Measurements from ENCODE around the gene CBX2. TPM values are rescaled to one million over a fixed set of nuclear protein-coding genes. Genes with fewer than 3 reads are reported as not detected.

CBX2 gene
- total and polyA plus RNA-seq, 2 donors = 3.1 to 7.0 TPM

- 81% methylated on average over 5 of the region's 5 CpGs for WGBS
- Histone ChIP-seq H3K4me3 (ENCODE audit: low read depth, low read length) (no peak overlapping the region), H3K36me3 (ENCODE audit: insufficient read depth) (no peaks in the 10 kb centered on the region), H3K27ac (ENCODE audit: low read depth) (no peak overlapping the region), H3K4me1 (ENCODE audit: insufficient read depth) (no peaks in the 10 kb centered on the region)
- no peak for DNase-seq (ENCODE audit: extremely low spot score)
Observed at GRCh38 chr17:79819085-79819484, 41.1 kb downstream of the CBX2 start.

DNA sequence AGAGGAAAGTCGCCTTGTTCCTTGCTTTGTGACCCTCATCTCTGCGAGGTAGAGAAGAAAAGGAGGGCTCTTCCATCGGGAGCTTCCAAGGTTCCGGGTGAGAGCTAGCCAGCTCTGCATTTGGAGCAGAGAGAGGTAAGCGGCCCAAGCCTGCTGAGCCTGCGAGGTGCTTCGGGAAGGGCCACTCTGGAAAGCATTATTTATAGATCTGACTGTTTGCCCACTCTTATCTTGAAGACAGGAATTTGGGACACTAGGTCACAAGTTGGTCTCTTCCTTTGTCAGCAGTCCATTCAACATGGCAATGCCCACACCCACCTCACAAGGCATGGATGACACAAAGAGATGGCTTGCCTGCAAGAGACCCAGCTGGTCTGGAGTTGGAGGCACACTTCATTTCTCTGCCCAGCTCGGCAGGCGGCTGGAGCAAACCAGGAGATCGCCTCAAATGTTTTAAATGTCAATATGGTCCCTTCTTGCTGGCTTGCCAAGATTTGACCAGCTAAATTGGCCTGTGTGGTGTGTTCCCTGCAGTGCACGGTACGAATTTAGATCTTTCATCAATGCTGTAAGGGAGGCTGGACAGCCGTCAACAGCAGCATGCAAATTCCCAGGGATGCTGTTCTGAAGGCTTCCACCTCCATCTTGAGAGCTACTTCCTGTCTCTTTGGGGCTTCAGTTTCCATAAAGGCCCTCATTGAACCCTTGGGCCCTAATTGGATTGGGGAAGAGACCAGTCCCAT lies 41.8 kb downstream of the CBX2 start:
- 89% methylated on average over 13 of the region's 13 CpGs for WGBS
- Histone ChIP-seq H3K4me3 (ENCODE audit: low read depth, low read length) (no peak overlapping the region), H3K4me1 (ENCODE audit: insufficient read depth) (no peaks in the 10 kb centered on the region), H3K36me3 (ENCODE audit: insufficient read depth) (no peaks in the 10 kb centered on the region), H3K27ac (ENCODE audit: low read depth) (no peak overlapping the region)
- no peak for DNase-seq (ENCODE audit: extremely low spot score)

DNA sequence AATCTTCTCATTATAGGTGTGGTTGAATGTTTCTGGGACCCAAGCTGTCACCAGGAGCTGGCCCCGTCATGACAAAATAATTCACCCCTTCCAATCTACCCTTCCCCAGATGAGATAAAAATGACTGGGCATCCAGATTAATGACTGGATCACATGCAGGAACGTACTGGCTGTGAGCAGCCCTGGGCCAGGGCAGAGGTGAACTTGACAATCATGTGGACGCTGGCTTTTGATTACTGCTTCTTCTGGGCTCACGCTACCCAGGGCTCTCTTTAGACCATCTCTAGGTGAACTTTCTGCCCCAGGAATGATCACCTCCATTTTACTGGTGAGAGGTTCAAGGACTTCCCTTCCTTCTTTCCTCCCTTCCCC lies 43.0 kb downstream of the CBX2 start:
- H3K4me1 ChIP-seq (ENCODE audit: insufficient read depth) = no peaks in the 10 kb centered on the region
- no peak overlapping the region for H3K4me3 ChIP-seq (ENCODE audit: low read depth, low read length)
- H3K36me3 ChIP-seq (ENCODE audit: insufficient read depth) = no peaks in the 10 kb centered on the region
- WGBS = 92% methylated on average over 4 of the region's 4 CpGs
- no peak overlapping the region for H3K27ac ChIP-seq (ENCODE audit: low read depth)
- no peak for DNase-seq (ENCODE audit: extremely low spot score)

DNA sequence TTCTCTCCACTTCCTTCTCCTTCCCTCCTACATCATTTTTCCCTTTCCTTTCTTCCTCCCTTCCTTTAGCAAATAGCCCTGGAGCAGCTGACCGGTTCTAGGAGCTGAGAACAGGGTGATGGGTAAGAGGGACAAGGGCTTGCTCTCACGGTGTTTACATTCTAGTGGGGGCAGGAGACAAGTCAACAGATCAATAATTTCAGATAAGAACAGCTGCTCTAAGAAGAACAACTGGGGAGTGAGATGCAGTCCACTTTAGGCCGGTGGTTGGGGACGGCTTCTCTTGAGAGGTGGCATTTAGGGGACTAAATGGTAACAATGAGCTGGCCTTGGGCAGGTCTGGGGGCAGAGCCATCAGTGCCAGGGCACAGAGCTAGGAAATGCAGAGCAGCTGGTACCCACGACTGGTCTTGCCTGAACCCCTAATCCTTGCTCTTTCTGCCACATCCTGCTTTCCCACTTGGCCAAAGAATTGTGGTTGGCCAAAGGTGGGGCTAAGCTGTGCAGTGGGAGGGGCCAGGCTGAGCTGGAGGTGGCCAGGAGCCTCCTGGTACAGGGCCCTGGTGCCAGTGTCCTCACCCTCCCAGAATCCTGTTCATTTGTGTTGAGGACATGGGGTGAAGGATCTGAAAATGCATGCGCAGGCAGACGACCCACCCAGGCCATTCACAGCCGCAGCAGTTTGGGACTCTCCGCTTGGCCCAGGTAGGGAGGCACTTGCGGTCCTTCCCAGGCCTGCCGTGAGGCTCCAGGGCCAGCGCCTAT lies 43.6 kb downstream of the CBX2 start:
- Histone ChIP-seq H3K4me3 (ENCODE audit: low read depth, low read length) (no peak overlapping the region), H3K36me3 (ENCODE audit: insufficient read depth) (no peaks in the 10 kb centered on the region), H3K27ac (ENCODE audit: low read depth) (no peak overlapping the region), H3K4me1 (ENCODE audit: insufficient read depth) (no peaks in the 10 kb centered on the region)
- no peak for DNase-seq (ENCODE audit: extremely low spot score)
- WGBS = 87% methylated on average over 12 of the region's 12 CpGs

DNA sequence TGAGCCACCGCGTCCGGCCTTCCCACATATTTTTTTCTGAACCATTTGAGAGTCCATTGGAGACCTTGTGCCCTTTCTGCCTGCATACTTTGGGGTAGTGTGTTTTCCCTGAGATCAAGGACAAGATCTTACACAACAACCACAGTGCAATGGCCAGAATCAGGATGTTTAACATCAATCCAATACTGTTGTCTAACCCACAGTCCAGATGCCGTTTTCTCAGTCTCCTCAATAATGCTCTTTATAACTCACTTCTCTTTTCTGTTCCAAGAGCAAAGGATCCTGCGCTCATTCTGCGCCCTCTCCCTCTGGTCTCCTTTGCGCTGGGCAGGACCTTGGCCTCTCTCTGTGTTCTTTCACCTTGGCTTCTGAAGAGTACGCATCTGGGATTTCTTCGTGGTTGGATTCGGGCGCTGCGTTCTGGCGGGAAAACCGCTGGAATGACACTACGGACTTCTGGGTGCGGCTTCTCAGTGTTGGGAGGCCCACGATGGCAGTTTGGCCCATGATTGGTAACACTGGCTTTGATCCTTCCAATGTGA lies 44.7 kb downstream of the CBX2 start:
- Histone ChIP-seq H3K27ac (ENCODE audit: low read depth) (no peak overlapping the region), H3K4me1 (ENCODE audit: insufficient read depth) (no peaks in the 10 kb centered on the region), H3K4me3 (ENCODE audit: low read depth, low read length) (no peak overlapping the region), H3K36me3 (ENCODE audit: insufficient read depth) (no peaks in the 10 kb centered on the region)
- 96% methylated on average over 17 of the region's 17 CpGs for WGBS
- no peak for DNase-seq (ENCODE audit: extremely low spot score)

- WGBS = 97% methylated on average over 17 of the region's 17 CpGs
- H3K4me1 ChIP-seq (ENCODE audit: insufficient read depth) = no peaks in the 10 kb centered on the region
- H3K4me3 ChIP-seq (ENCODE audit: low read depth, low read length) = no peak overlapping the region
- no peak overlapping the region for H3K27ac ChIP-seq (ENCODE audit: low read depth)
- no peak for DNase-seq (ENCODE audit: extremely low spot score)
- no peaks in the 10 kb centered on the region for H3K36me3 ChIP-seq (ENCODE audit: insufficient read depth)
Observed at GRCh38 chr17:79824234-79824633, 46.3 kb downstream of the CBX2 start.

DNA sequence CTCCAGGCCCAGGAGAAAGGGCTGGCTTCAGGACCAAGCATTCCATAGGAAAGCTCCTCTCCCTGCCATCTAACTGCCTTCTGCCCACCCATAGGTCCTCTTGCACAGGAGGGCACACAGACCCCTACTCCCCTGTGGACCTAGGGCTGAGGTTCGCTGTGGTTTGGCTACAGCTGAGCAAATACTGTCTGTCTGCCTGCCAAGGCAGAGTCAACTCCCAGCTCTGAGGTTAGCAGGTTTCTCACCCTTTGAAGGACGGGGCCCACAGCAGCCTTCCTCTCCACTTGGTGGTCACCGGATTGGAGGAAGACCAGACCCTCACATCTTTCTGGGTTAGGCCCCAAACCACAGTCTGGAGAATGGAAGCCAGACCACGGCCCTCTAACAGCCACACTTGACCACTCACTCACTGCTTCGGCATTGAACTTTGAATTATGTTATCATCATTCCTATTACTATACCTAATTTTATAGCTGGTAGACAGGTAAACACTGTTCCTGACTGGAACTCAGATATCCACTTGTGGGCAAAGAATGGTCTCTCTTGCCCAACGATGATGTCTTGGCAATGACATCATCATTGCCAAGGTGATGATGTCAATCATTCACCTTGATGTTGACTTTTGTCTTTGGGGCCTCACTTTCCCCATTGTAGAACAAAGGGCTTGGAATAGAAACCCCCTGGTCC lies 47.1 kb downstream of the CBX2 start:
- DNase-seq (ENCODE audit: extremely low spot score) = no peak
- Histone ChIP-seq H3K4me3 (ENCODE audit: low read depth, low read length) (no peak overlapping the region), H3K4me1 (ENCODE audit: insufficient read depth) (no peaks in the 10 kb centered on the region), H3K36me3 (ENCODE audit: insufficient read depth) (no peaks in the 10 kb centered on the region), H3K27ac (ENCODE audit: low read depth) (no peak overlapping the region)
- WGBS = 95% methylated on average over 6 of the region's 6 CpGs

- no peaks in the 10 kb centered on the region for H3K36me3 ChIP-seq (ENCODE audit: insufficient read depth)
- no peak overlapping the region for H3K27ac ChIP-seq (ENCODE audit: low read depth)
- H3K4me1 ChIP-seq (ENCODE audit: insufficient read depth) = no peaks in the 10 kb centered on the region
- H3K4me3 ChIP-seq (ENCODE audit: low read depth, low read length) = no peak overlapping the region
- 98% methylated on average over 5 of the region's 5 CpGs for WGBS
- DNase-seq (ENCODE audit: extremely low spot score) = no peak
Observed at GRCh38 chr17:79825580-79825921, 47.6 kb downstream of the CBX2 start.

DNA sequence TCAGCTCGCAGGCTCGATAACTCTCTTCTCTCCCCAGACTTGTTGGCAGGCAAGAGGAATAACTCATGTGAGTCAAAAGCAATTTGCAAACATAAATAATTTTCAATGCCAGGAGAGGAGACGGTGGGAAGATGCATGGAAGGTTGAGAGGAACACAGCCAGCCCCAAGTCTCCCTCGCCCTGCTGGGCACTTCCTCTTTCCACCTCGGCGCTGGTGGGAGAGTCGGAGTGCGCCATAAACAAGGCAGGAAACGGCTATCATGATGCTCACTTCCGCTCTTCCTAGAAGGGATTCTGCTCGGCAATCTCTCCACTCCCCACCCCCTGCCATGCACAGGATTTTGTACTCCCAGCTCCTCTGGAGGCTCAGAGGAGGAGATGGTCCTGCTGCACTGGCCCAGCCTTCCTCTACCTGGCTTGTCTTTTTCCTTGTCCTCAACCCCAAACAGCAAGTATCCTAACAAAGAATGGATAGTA lies 48.3 kb downstream of the CBX2 start:
- Histone ChIP-seq H3K4me1 (ENCODE audit: insufficient read depth) (no peaks in the 10 kb centered on the region), H3K36me3 (ENCODE audit: insufficient read depth) (no peaks in the 10 kb centered on the region), H3K27ac (ENCODE audit: low read depth) (no peak overlapping the region), H3K4me3 (ENCODE audit: low read depth, low read length) (no peak overlapping the region)
- no peak for DNase-seq (ENCODE audit: extremely low spot score)
- 23% methylated on average over 11 of the region's 11 CpGs for WGBS

DNA sequence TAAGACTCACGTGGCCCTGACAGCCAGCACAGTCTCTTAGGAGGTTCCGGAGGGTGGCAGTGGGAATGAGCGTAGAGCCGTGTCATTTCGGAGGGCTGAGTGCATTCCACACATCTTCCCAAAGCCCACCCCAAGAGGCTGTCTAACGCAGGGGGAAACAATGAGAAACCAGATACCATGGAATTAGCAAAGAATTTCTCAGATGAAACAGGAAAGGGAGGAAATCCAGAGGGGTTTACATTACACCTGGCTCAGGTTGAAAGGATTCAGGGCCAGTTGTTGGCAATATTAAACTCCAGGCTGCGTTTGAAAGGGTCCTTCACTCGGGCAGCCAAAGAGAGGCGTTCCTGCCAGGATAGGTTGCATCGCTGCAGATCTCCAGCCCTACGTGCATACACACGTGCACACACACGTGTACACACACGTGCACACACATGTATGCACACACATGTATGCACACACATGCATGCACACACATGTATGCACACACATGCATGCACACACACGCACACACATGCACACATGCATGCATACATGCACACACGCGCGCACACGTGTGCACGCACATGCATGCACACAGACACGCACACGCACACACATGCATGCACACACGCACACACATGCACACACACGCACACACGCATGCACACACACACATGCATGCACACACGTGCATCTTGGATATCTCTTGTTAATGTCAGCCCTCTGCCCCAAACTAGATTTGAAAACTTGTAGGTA lies 49.1 kb downstream of the CBX2 start:
- Histone ChIP-seq H3K4me3 (ENCODE audit: low read depth, low read length) (no peak overlapping the region), H3K36me3 (ENCODE audit: insufficient read depth) (no peaks in the 10 kb centered on the region), H3K4me1 (ENCODE audit: insufficient read depth) (no peaks in the 10 kb centered on the region), H3K27ac (ENCODE audit: low read depth) (no peak overlapping the region)
- DNase-seq (ENCODE audit: extremely low spot score) = no peak
- 83% methylated on average over 26 of the region's 26 CpGs for WGBS

GRCh38 chr17:79829004-79829403 lies 51.1 kb downstream of the CBX2 start:
- Histone ChIP-seq H3K4me1 (ENCODE audit: insufficient read depth) (no peaks in the 10 kb centered on the region), H3K36me3 (ENCODE audit: insufficient read depth) (no peaks in the 10 kb centered on the region), H3K4me3 (ENCODE audit: low read depth, low read length) (no peak overlapping the region), H3K27ac (ENCODE audit: low read depth) (no peak overlapping the region)
- no peak for DNase-seq (ENCODE audit: extremely low spot score)
- WGBS = 84% methylated on average over 2 of the region's 2 CpGs

DNA sequence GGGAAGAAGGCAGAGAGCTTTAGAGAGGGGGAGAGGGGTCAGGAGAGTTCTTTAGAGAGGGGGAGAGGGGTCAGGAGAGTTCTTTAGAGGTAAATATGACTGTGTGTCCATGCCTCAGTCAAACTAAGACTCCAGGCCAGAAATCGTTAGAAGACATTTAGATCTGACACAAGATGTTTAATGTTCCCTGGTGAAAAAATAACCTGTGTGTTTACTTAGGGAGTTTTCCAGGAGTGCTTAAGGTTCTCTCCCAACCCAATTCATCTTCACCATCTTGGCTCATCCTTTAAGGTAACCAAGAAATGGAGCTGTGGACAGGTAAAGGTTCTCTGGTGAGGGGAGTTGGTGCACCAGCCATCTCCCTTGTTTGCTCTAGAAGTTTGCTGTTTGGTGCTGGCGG lies 51.5 kb downstream of the CBX2 start:
- WGBS = 74% methylated on average over 2 of the region's 2 CpGs
- H3K27ac ChIP-seq (ENCODE audit: low read depth) = no peak overlapping the region
- H3K4me1 ChIP-seq (ENCODE audit: insufficient read depth) = no peaks in the 10 kb centered on the region
- no peaks in the 10 kb centered on the region for H3K36me3 ChIP-seq (ENCODE audit: insufficient read depth)
- H3K4me3 ChIP-seq (ENCODE audit: low read depth, low read length) = no peak overlapping the region
- DNase-seq (ENCODE audit: extremely low spot score) = no peak

DNA sequence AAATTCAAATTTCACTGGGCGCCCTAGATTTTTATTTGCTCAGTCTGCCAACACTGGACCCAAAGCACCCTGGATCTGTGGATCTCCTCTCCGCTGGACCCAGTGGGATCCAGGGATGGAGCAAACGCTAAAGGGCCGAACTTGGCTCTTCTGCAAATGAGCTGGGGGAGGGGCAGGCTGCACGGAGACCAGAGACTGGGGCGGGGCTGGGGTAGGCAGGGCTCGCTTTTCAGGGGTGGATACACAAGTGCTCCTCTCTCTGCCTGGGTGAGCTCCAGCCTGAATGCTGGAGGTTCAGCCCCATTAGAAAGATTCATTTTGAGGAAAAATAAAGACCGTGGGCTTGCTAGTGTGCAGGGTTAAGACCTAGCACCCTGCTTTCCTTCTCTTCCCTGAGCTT lies 52.4 kb downstream of the CBX2 start:
- WGBS = 64% methylated on average over 8 of the region's 8 CpGs
- no peak overlapping the region for H3K4me3 ChIP-seq (ENCODE audit: low read depth, low read length)
- no peaks in the 10 kb centered on the region for H3K36me3 ChIP-seq (ENCODE audit: insufficient read depth)
- DNase-seq (ENCODE audit: extremely low spot score) = no peak
- no peak overlapping the region for H3K27ac ChIP-seq (ENCODE audit: low read depth)
- no peaks in the 10 kb centered on the region for H3K4me1 ChIP-seq (ENCODE audit: insufficient read depth)
